ENCODE results near the gene PHKG2.

- TF ChIP-seq CTCF (IDR thresholded peaks at IDR 0.05; ENCODE audit: low read length) (no peak), EZH2phosphoT487 (IDR thresholded peaks at IDR 0.05; ENCODE audit: low read length) (no peak)
Observed at GRCh38 chr16:30794634-30795033, 46.4 kb downstream of the PHKG2 start.
